Stimulated activated CD8-positive, alpha-beta memory T cell treated with anti-CD3 and anti-CD28 coated beads, Interleukin-12 subunit alpha, Interleukin-12 subunit beta, amount 100 ng/mL, for 24 hours (primary cell): ENCODE data around the gene JMJD1C.
"Not testable (repeated sequence)": the region's sequence is repeated elsewhere in the genome, so short reads cannot be mapped to it uniquely, and the experiment has no call there.

Experiments used
- DNase-seq: peaks from one replicate; pipeline ENCODE4 v3.0.0-alpha.2; 2020; ENCODE audit errors: extremely low read depth

Gene JMJD1C

DNA sequence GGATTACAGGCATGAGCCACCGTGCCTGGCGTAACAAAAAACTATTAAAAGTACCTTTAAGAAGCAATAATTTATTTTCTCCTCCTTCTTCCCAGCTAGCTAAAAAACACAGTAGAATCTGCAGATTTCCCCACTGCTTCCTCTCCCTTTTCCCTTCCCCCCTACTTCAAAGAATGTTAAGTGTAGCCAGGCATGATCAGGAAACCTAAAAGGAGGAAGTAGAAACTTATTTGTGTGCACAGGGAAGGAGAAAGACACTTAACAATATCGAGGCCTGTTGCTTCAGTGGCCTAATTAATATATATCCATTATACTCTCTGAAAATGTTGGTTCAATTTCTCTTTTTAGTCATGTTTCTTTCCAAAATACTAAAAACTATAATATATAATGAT lies 204.9 kb downstream of the JMJD1C start:
- DNase-seq: no peak

DNA sequence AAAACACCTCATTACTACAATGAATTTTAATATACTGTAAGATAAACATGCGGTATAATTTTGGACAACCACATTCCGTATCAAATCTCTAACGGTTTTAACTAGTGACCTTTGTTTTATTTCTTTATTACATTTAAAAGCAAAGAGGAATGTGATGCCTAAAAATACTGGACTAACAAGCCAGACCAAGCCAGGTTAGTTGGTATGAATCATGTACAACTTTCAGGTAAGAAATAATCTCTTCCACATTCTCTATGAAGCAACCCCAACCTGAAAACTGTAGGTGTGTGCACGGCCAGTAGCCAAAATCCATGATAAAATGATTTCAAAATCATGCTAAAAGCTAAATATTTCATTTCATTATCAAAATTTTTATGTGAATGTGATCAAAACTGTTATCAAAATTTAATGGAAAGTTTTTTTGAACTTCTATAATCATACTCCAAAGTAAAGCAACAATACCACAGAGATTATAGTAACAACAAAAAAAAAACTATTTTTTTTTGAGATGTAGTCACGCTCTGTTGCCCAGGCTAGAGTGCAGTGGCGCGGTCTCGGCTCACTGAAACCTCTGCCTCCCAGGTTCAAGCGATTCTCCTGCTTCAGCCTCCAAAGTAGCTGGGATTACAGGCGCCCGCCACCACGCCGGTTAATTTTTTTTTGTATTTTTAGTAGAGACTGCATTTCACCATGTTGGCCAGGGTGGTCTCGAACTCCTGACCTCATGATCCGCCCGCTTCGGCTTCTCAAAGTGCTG lies 205.5 kb downstream of the JMJD1C start:
- DNase-seq: no peak

DNA sequence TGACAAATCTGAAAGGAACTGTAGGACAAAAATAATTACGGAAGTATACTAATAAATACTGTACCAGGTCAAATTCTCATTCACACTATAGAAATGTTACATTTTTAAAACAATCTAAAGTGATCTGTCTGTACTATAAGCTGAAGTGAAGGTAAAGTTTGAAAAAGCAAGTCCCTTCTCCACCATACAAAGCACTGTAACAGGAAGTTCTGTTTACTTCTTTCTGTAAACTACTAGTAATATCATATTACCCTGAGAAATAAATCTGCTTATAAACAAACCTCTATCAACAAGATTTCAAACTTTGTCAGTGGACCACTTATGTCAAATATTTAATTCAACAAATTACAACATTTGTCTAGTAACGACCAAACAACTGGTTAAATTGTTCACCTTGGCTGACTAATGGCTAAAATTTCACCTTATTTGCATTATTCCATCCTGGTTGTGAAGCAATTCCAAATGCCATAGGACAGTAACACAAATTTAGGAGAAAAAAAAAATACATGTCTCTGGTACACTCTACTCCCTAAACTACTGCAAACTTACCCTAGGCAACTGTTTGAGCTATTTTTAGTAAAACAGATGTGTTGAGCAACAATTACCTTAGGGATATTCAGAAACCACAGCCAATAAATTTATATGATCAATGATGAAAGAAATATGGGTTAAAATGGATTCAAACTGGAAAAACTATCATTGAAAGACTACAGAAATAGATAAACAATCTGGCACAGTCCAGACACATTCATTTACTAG lies 206.7 kb downstream of the JMJD1C start:
- DNase-seq: no peak

DNA sequence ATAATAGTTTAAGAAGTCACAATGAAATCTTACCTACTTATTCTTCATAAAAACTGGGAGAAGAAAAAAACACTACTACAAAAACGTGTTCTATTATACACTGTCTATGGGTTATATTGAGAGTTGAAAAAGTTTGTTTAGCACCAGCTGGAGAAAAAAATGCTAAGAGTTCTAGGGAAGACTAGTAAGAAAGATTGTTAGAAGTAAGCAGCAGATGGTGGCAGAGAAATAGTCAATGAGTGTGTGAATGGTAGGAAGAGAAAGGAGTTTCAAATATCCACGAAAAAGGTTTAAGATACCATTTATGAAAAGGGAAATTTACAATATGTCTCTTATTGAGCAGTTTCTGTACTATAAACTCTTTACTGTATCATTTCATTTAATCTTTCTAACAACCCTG lies 208.0 kb downstream of the JMJD1C start:
- no peak for DNase-seq

DNA sequence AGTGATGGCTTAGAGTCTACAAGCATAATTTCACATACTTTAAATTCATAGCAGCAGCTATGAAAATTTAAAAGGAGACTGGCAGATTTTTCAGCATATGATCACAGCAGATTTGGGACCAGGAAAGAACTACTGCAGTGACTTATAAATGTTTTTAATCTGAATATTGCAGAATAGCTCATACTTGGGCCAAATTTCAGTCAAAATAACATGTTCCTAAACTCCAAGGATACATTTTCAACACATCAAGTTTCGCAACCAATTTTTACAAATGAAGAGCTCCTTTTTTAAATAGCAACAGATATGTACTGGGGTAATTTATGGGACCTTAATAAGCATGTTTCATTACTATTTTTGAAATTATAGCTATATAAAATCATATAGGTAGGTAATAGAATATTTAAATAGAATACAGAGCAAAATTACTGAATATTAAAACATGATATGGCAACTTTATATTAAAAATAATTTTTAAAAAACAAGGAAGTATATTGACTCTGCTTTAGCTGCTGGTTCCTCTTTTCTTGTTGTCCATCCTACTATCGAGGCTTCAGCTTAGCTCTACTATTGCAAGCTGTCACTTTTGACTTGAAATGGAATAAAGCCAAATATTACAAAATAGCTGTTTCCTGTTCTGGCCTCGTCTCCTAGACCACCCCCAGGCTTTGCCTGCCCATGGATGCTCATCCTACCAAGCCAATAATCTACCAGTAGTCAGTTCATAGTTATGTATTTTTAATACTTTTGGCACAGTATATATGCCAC lies 209.6 kb downstream of the JMJD1C start:
- no peak for DNase-seq

DNA sequence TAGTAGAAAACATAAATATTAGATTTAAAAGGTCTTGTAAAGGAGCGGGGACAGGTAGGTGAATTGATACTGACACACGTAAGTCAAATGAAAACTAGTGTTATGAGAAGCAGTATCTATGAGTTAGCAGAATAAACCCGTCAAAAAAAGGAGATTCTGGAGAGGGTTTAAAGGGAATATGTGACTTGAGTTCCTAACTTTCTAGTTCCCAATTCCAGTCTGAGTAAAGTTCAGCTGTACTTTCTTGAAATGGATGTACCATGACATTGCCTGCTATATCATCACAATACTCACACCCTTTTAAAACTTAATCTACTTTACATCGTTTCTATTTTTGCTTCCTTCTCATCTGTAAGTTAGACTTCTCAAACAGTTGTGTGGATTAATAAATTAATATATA lies 210.5 kb downstream of the JMJD1C start:
- DNase-seq: no peak

DNA sequence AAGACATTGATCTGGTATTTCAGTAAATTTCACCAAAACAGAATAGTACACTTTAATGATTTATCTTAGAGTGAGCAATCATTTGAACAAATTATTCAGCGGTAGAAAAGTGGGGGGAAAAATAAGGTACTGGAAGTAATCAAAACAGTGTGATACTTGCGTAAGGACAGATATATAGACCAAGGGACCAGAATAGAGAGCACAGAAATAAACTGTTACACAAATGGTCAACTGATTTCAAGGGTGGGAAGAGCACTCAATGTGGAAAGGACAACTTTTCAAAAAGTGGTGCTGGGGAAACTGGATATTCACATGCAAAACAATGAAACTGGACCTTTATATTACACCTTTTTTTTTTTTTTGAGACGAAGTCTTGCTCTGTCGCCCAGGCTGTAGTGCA lies 212.7 kb downstream of the JMJD1C start:
- DNase-seq: no peak

DNA sequence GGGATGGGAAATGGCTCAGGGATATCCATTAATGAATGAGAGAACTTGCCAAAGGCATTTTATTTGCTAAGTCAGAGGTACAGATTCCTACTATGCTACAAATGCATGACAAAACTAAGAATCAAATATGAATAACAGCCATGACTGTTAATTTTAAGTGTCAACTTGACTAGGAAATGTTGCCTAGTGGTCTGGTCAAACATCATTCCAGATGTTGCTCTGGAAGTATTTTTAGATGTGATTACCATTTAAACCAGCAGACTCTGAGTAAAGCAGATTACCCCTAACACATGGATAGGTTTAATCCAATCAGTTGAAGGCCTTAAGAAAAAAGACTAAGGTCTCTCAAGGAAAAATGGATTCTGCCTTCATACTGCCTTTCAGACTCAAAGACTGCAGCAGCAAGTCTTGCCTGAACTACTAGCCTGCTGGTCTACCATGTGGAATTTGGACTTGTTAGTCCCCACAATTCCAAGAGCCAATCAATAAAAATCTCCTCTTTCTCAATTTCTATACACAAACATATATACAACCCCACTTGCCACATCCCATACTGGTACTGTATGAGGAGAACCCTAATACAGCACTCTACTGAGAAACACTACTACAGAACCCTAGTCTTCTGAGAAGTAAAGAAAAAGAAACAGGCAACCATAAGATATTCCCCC lies 213.5 kb downstream of the JMJD1C start:
- no peak for DNase-seq

DNA sequence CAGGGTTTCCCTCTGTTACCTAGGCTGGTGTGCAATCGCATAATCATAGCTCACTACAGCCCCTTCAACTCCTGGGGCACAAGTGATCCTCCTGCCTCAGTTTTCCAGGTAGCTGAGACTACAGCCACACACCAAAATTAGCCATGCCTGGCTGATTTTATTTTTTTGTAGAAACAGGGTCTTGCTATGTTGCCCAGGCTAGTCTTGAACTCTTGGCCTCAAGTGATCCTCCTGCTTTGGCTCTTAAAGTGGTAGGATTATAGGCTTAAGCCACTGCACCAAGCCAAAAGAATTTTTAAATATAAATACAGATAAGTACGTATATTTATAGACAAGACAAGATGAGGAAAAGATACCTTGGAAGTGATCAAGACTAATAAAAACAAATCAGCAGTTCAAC lies 215.7 kb downstream of the JMJD1C start:
- no peak for DNase-seq

DNA sequence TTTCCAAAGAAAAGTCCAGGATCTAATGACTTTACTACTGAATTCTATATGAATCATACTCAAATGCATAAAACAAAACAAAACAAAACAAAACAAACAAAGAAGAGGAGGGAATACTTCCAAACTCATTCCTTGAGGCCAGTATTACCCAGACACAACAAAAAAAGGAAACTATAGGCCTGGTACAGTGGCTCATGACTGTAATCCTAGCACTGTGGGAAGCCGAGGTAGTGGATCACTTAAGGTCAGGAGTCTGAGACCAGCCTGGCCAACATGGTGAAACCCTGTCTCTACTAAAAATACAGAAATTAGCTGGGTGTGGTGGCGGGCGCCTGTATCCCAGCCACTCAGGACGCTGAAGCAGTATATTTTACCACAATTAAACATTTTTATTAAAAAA lies 218.0 kb downstream of the JMJD1C start:
- no peak for DNase-seq

DNA sequence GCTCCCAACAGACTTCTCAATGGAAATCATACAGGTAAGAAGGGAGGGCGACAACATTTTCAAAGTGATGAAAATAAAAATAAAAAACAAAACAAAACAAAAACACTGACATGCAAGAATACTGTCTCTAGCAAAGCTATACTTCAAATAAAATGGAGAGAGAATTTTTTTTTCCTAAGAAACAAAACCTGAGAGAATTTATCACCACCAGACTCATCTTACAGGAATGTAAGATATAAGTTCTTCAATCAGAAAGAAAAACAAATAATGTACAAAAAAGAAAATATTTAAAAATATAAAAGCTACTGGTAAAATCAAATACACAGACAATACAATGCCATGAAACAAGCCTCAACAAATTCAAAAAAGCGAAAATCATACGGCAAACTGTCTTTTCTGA lies 219.4 kb downstream of the JMJD1C start:
- DNase-seq: no peak

DNA sequence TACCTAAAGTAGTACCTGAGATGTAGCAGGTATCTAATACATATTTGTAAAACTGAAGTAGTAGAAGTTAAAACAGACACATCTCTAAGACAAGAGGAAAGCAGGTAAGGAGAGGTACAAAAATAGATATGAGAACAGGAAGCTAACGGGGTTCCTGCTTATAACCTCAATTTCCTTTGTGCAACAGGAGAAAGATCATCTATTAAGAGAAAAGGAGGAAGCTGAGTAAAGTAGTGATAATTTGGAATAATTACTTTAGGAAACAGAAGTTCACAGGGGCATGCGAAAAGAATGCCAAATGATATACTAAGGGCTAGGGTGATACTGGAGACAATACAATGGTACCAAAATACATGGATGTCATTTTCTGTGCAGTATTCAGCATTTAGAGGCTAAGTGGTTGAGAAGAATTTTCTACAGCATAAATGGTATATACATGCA lies 223.9 kb downstream of the JMJD1C start:
- DNase-seq: no peak

DNA sequence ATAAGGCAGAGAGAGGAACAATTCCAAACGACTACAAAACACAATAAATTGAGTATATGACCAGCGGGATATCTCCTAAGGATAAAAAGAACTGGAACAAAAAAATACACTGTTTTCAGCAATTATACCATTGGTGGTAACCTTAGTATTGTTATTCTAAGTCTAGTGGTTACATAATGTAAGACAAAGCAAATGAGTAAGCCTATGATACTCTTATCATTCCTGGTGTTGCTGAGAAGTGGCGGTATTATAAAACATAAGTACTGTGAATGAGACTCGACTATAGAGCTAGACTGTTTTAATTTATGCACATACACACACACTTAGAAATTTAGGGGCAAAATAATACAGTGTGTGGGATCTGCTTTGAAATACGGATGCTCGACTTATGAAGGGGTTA lies 225.0 kb downstream of the JMJD1C start:
- DNase-seq: no peak

DNA sequence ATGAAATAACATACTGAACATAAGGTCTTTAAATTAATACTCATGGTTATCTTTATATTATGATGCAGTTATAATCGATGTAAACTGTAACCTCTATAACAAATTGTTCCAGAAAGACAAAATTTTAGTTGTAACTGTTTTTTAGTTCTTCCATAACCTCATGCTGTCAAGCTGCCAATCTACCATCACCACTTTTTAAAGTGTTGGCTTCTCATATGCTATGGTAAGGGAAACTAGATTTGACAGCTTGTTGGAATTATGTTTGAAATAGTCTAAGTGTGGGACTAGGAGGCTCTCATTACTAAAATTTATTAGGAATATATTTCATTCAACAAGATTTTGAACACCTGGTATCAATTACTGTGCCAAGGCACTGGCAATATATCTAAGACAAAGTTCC lies 227.3 kb downstream of the JMJD1C start:
- DNase-seq: no peak

DNA sequence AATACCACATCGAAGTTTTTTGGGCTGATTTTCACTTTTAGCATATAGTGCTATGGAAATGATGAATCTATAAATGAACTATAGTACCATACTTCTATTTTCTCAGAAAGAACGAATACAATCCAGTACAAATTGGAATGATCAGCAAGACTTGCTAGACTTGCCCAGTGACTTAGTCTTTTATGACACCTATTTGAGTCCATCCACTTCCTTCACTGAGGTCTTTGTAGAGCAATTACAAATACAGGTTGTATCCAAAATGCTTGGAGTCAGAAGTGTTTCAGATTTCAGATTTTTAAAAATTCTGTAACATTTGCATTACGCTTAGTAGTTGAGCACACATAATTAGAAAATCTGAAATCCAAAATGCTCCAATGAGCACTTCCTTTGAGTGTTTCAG lies 228.4 kb downstream of the JMJD1C start:
- no peak for DNase-seq

DNA sequence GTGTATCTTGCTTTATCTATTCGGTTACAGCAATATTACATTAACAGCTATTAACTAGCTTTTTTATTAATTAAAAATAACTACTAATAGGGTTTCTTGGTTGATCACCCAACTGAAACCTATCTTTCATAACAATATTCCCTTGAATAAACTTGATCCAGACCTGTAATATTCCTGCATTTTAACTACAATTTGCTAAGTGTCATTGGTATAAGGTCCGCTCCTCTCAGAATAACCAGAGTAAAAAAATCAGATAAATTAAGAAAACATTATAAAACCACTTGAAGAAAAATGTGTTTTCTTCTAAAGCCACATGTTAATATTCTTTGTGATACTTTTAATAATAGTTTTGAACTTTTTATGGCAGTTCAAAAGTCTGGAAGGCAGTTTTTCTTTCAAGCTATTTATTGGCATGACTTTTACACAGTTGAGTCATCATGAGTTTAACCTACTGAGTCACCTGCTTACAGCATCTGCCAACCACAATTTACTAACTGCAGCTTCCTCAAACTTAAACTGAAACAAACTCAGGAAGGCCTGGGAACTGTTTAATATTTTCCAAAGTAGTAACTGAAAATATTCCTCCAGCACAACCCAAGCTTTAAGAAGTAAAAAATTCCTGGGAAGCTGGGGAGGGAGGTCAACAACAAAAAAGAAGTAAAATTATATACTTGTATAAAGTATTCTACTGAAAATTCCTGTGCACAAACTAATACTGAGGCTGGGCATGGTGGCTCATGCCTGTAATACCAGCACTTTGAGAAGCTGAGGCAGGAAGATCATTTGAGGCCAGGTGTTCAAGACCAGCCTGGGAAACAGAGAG lies 229.5 kb downstream of the JMJD1C start:
- DNase-seq: no peak

DNA sequence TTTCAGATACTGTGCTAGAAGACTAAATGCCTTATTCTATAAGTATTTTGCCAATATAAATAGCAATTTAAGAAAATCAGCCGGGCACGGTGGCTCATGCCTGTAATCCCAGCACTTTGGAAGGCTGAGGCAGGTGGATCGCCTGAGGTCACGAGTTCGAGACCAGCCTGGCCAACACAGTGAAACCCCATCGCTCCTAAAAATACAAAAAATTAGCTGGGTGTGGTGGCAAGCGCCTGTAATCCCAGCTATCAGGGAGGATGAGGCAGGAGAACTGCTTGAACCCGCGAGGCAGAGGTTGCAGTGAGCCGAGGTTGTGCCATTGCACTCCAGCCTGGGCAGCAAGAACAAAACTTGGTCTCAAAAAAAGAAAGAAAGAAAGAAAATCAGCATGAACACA lies 230.6 kb downstream of the JMJD1C start:
- DNase-seq: not testable (repeated sequence)

DNA sequence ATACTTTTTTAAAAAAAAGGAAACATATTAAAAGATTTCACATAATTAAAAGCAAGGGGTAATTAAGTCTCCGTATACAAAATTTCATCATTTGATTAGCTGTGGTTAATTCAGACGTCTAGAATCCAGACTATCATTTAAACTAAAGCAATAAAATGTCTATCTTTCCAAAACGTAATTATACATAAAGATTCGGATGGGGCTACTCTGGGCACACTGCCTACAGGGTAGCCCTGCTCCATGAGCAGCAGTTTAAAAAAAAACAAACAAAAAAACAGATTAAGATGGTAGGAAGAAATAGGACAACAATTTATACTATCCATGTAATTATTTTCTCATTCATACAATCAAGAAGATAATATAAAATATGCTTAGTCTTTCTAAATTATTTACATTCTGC lies 236.6 kb downstream of the JMJD1C start:
- DNase-seq: no peak

DNA sequence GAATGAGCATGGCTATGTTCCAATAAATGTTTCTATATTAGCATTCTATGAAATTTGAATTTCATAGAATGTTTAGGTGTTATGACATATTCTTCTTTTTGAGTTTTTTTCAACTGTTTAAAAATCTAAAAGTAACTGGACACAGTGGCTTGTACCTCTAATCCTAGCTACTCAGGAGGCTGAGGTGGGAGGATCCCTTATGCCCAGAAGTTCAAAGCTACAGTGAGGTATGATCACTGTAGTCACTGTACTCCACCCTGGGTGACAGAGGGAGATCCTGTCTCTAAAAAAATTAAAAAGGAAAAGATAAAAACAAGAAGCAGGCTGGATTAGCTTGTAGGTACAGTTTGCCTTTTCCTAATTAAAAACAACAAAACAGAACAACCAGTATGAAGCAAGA lies 237.5 kb downstream of the JMJD1C start:
- no peak for DNase-seq

DNA sequence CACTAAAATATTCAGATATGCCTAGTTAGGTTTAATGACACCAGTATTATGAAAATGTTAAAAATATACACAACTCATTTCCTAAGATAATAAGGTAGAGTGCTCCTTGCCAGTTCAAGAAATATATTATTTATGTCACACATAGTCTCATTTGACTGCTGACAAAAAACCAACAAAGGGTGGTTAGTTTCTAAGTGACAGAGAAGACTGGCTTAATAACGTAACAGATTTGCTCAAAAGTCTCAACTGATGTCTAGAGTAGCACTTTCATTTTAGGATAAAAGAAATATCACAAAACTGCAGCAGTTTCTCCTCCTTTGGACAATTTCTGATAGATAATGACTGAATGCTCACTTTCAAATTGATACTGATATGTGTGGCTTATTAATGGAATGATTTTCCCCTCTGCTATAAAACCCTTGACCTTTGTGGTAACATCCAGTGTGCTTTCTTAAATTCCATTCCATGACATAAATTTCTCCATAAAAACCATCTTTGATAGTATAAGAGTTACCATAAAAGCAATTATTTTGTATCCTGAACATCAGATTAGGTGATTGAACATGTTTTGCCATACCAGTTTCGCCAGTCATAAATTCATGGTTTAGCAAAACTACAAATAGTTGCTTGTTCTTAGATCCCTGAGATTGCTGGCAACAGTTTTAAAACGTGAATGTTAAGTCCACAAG lies 238.4 kb downstream of the JMJD1C start:
- DNase-seq: no peak

DNA sequence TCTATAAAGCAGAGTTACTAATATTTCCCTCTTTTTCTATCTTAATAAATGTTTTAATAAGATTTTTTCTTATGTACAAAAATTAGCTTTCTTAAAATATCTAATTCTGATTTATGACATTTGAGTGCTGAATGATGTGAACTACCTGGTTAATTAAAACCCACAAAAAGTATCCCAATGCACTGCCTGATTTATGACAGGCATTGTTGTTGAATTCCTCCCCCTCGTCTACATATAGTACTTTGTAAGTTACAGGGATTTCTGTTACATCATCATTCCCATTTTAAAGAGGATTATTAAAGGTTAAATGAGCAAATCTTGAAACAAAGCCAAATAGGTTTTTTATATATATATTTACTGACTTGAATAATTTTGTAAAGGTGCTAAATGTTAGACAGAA lies 241.5 kb downstream of the JMJD1C start:
- no peak for DNase-seq
